ENCODE results near the gene SDS.
"Not testable (repeated sequence)": the region's sequence is repeated elsewhere in the genome, so short reads cannot be mapped to it uniquely, and the experiment has no call there.

- not testable (repeated sequence) for TF ChIP-seq CTCF (IDR thresholded peaks at IDR 0.05; ENCODE audit: insufficient read depth, low read depth, low read length); EZH2 (IDR thresholded peaks at IDR 0.05; ENCODE audit: insufficient read depth, low read length)
Measured at GRCh38 chr12:113354192-113354591, 49.5 kb downstream of the SDS start.
